Natural killer cell (primary cell): Measurements from ENCODE around the gene SDE2. TPM values are rescaled to one million over a fixed set of nuclear protein-coding genes. Genes with fewer than 3 reads are reported as not detected.

Experiments
- ATAC-seq, 3 donors: fragments of 150-1000 bp in 2 of 3; fragments of 200-7000 bp in 1 of 3; cut with Tn5 transposase; 1 replicate in 1 of 3; 2 replicates in 2 of 3; pipeline ENCODE4 v1.10.0; 2021; ENCODE audit warnings: mild to moderate bottlenecking in 2 of 3, moderate library complexity in 2 of 3
- DNase-seq, 2 donors: peaks; one replicate each; pipeline versions ENCODE4 v3.0.0 to v3.0.0-alpha.2; 2013 to 2021; ENCODE audit warnings: mixed read lengths in 1 of 2
- H3K27ac ChIP-seq: one replicate; pipeline ENCODE4 v1.5.1; 2013; ENCODE audit warnings: mild to moderate bottlenecking, low read length
- H3K27me3 ChIP-seq: one replicate; pipeline ENCODE4 v1.6.1; 2013; ENCODE audit warnings: low read length; ENCODE audit not compliant: control insufficient read depth, insufficient read depth
- H3K36me3 ChIP-seq: one replicate; pipeline ENCODE4 v1.6.1; 2013; ENCODE audit warnings: low read length; ENCODE audit not compliant: control insufficient read depth, insufficient read depth
- H3K4me1 ChIP-seq: one replicate; pipeline ENCODE4 v1.6.1; 2013; ENCODE audit warnings: low read length; ENCODE audit not compliant: control insufficient read depth, insufficient read depth
- H3K4me3 ChIP-seq: one replicate; pipeline ENCODE4 v1.5.1; 2013; ENCODE audit warnings: low read length
- H3K9me3 ChIP-seq: one replicate; pipeline ENCODE4 v1.6.1; 2013; ENCODE audit warnings: low read length; ENCODE audit not compliant: control insufficient read depth, insufficient read depth
- H3K27ac Mint-ChIP-seq, 2 donors: one replicate each; pipeline ENCODE4 v1.8.0; 2022; ENCODE audit warnings: mild to moderate bottlenecking in 2 of 2, mixed read lengths in 2 of 2, moderate library complexity in 1 of 2
- H3K27me3 Mint-ChIP-seq, 2 donors: one replicate each; pipeline ENCODE4 v1.8.0; 2022; ENCODE audit warnings: low read depth in 2 of 2, mixed read lengths in 2 of 2
- H3K36me3 Mint-ChIP-seq: one replicate; pipeline ENCODE4 v1.8.0; 2022; ENCODE audit warnings: mixed read lengths
- H3K4me1 Mint-ChIP-seq, 2 donors: one replicate each; pipeline ENCODE4 v1.8.0; 2022; ENCODE audit warnings: mixed read lengths in 2 of 2
- H3K4me3 Mint-ChIP-seq: one replicate; pipeline ENCODE4 v1.8.0; 2022; ENCODE audit warnings: mild to moderate bottlenecking, moderate library complexity, mixed read lengths
- H3K9me3 Mint-ChIP-seq, 2 donors: one replicate each; pipeline ENCODE4 v1.8.0; 2022; ENCODE audit warnings: mixed read lengths in 2 of 2
- WGBS: methylation state at CpG from one replicate; pipeline ENCODE4 v1.1.7; 2013; ENCODE audit warnings: missing lambda C conversion rate; ENCODE audit not compliant: insufficient coverage; 5-methylcytosine and 5-hydroxymethylcytosine counted together
- intact Hi-C: fragments of 100-400 bp; cut with micrococcal nuclease; formaldehyde crosslinking; loops from one replicate; pipeline ENCODE4 v1.14.2; 2022
- total RNA-seq, 4 donors: library from RNA; stranded (reverse); fragments of 120-200 nt in 1 of 4; gene quantifications; one replicate each; pipeline versions ENCODE4 v1.2.3 to v1.2.4, GENCODE V29; 2013 to 2022
- TF ChIP-seq, protein P1 (sequence below): fragments of 200-600 bp; IDR thresholded peaks from one replicate; pipeline ENCODE4 v1.8.0; 2022; ENCODE audit warnings: antibody characterized with exemption

The SDE2 gene
- total RNA-seq, 3 donors from 2014 or later (not counting 1 experiment from before 2014, with no cell fraction given) = 52.5 to 62.7 (median 53.6) TPM

- Histone ChIP-seq H3K27ac (no peak overlapping the region), H3K27me3 (no peaks in the 10 kb centered on the region), H3K4me3 (no peak overlapping the region), H3K9me3 (no peaks in the 10 kb centered on the region), H3K36me3 (no peaks in the 10 kb centered on the region), H3K4me1 (peaks cover 34% of the 10 kb centered on the region)
- WGBS = 93% methylated on average over 3 of the region's 3 CpGs
- H3K27me3 Mint-ChIP-seq = no peaks in the 10 kb centered on the region
- intact Hi-C loops = no loop called here
- ATAC-seq (no peak), DNase-seq (no peak)
- no peak overlapping the region for H3K4me3 Mint-ChIP-seq
- no peaks in the 10 kb centered on the region for H3K9me3 Mint-ChIP-seq
- H3K27ac Mint-ChIP-seq = peak overlapping the region; percentile 94 to 100
- no peaks in the 10 kb centered on the region for H3K36me3 Mint-ChIP-seq
- TF ChIP-seq, protein P1, sequence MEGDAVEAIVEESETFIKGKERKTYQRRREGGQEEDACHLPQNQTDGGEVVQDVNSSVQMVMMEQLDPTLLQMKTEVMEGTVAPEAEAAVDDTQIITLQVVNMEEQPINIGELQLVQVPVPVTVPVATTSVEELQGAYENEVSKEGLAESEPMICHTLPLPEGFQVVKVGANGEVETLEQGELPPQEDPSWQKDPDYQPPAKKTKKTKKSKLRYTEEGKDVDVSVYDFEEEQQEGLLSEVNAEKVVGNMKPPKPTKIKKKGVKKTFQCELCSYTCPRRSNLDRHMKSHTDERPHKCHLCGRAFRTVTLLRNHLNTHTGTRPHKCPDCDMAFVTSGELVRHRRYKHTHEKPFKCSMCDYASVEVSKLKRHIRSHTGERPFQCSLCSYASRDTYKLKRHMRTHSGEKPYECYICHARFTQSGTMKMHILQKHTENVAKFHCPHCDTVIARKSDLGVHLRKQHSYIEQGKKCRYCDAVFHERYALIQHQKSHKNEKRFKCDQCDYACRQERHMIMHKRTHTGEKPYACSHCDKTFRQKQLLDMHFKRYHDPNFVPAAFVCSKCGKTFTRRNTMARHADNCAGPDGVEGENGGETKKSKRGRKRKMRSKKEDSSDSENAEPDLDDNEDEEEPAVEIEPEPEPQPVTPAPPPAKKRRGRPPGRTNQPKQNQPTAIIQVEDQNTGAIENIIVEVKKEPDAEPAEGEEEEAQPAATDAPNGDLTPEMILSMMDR = no peak
- H3K4me1 Mint-ChIP-seq = peaks cover 37 to 39% of the 10 kb centered on the region in 2 donors
These were observed 4.5 kb upstream of the SDE2 start for GRCh38 chr1:226003502-226004170.

GRCh38 chr1:226002667-226003501 lies 3.7 kb upstream of the SDE2 start:
- Mint-ChIP-seq H3K9me3 (no peaks in the 10 kb centered on the region), H3K27ac (peak overlapping the region; percentile 94 to 100), H3K36me3 (no peaks in the 10 kb centered on the region), H3K4me3 (peak overlapping the region; percentile 64), H3K4me1 (peaks cover 44 to 46% of the 10 kb centered on the region in 2 donors), H3K27me3 (no peaks in the 10 kb centered on the region)
- no peaks in the 10 kb centered on the region for H3K36me3 ChIP-seq
- TF ChIP-seq, protein P1 = no peak
- H3K9me3 ChIP-seq = no peaks in the 10 kb centered on the region
- ATAC-seq = no peak
- no peak overlapping the region for H3K4me3 ChIP-seq
- no peaks in the 10 kb centered on the region for H3K27me3 ChIP-seq
- DNase-seq = no peak
- H3K4me1 ChIP-seq = peaks cover 42% of the 10 kb centered on the region
- peak overlapping the region; percentile 99 for H3K27ac ChIP-seq
- intact Hi-C loops = no loop called here
- 68% methylated on average over 4 of the region's 4 CpGs for WGBS

DNA sequence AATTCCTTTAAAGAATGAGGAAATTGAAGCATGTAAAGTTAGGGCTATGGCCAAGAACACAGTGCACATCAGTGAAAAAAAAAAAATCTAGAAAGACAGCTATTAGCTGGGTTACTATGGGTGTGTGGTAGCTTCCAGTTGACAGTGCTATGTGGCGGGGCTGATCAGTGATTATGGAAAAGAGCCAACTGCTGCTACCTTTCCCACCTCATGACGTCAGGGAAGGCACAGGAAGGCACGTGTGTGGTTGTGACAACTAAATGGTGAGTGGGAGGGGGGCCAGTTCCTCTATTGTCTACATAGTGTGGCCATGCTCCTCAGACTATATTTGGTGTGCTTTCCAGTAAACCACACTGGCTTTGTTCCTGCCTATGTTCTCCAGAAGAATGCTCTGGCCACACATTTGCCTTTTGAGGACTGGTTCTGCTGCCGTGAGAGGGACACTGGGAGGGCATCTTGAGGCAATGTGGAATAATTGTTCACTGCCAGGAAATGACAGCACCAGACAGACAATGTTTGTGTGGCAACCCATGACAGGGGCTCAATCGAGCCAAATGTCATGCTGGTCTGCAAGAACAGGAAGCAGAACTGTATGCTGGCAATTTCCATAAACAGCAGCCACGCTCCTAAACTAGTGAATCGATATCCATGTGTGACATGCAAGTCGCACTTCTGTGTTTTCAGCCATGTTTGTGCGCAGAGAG lies 3.0 kb upstream of the SDE2 start:
- 15% methylated on average over 9 of the region's 9 CpGs for WGBS
- peaks cover 45 to 47% of the 10 kb centered on the region in 2 donors for H3K4me1 Mint-ChIP-seq
- peak overlapping the region; percentile 94 to 100 for H3K27ac Mint-ChIP-seq
- TF ChIP-seq, protein P1 = no peak
- no peaks in the 10 kb centered on the region for H3K9me3 Mint-ChIP-seq
- intact Hi-C loops = no loop called here
- H3K27me3 Mint-ChIP-seq = no peaks in the 10 kb centered on the region
- DNase-seq = peak; percentile 54 to 87
- Histone ChIP-seq H3K9me3 (no peaks in the 10 kb centered on the region), H3K27ac (peak overlapping the region; percentile 99), H3K4me3 (no peak overlapping the region), H3K36me3 (peaks cover 4% of the 10 kb centered on the region), H3K27me3 (no peaks in the 10 kb centered on the region), H3K4me1 (peaks cover 48% of the 10 kb centered on the region)
- no peaks in the 10 kb centered on the region for H3K36me3 Mint-ChIP-seq
- peak overlapping the region; percentile 64 for H3K4me3 Mint-ChIP-seq
- ATAC-seq = peak; percentile 10 to 38 (median 27)
